ENCODE results near the gene HSFX4. TPM values are rescaled to one million over a fixed set of nuclear protein-coding genes. Genes with fewer than 3 reads are reported as not detected.
"Not testable (repeated sequence)": the region's sequence is repeated elsewhere in the genome, so short reads cannot be mapped to it uniquely, and the experiment has no call there.

Gene HSFX4
- total RNA-seq, 1 donor from 2014 or later = not detected

DNA sequence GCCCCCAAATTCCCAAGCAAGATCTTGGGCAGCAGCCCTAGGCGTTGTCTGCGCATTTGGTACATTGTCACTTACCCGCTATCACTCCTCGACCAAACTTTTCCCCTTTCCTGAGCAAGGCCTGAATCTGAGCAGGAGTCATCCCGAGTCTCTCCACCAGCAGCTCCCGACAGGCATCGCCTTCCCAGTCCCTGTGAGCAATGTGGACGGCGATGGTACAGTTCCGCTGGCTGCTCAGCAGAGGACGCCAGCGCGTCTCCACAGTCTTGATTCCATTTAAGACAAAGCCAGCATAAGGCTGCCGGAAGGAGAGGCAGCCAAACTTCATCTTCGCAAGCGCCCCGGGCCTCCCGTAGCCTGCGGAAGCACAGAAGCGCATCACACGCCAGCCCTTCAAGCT lies 4.2 kb downstream of the HSFX4 start:
- intact Hi-C loops (cut with DNase I); DNase-seq; ATAC-seq (ENCODE audit: poor library complexity): not testable (repeated sequence)

DNA sequence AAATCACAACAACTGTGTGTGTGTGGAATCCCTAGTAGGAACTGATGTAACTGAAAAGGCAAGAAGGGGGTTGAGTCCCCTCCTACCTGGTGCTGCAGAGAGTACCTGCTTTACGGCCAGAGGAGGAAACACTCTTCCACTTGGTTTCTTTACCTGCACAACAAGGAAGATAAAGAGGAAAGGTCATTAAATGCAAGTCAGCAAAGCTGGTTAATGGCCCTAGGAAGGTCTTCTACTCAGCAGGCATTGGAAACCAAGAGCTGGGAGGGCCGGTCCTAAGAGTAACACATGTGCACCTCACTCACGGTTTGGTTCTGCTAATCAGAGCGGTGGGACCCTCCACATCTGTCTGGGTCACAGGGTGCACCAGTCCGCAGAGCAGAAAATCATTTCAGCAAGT lies 8.0 kb downstream of the HSFX4 start:
- DNase-seq; ATAC-seq (ENCODE audit: poor library complexity); intact Hi-C loops (cut with DNase I): not testable (repeated sequence)

DNA sequence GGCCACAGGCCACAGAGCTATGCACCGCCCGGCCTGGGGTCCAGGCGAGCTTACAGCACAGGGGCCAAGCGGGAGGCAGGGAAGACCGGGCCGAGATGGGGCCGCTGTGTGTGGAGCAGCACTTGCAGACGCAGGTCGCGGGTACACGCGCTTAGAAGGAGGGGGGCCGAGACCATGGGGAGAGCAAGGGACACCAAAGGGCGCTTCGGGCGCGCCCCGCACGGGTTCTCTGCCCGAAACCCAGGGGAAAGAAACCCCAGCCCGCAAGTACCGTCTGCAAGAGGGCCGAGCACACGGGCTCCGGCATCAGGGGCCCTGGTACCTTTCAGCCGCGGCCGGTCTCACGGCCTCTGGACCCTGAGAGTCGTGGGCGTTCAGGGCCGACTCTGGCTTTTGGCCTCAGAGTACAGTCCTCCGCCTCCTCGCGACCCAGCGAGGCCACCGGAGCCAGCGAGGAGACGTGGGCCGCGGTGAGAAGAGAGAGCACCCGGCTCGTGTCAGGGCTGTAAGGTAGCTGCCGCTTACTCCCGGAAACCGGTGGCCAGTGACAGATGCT lies 8.6 kb downstream of the HSFX4 start:
- peak; percentile 45 for DNase-seq
- intact Hi-C loops (cut with DNase I) = no loop called here

DNA sequence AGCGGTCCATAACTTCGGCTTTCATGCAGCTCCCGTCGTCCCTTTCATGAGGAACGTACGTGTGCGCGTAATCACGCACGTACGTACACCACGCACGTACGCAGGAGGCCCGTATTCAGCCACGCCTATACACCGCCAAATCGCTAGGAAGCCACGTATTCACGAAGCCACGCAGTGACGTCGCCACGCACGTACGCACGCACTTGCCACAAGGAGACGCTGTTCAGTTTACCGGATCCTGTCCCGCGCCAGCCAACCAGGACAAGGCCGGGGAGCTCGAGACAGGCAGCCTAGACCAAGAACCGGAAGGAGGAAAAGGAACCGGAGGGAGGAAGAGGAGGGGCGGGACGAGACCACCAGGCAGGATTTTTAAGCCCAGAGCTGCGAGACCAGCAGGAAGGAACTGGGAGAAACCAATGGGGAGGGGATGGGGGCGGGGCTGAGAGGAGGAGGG lies 9.1 kb downstream of the HSFX4 start, which contains the start of gene EOLA2:
Gene EOLA2 (minus strand): TSS at position 65 of the 454 bp plus-strand sequence. CDS start 4,617 bp downstream, outside the sequence.
- ATAC-seq (ENCODE audit: poor library complexity) (peak; percentile 69), DNase-seq (peak; percentile 97)
- intact Hi-C loops (cut with DNase I) = no loop called here

More for the DNA sequence above, 8.6 kb downstream of the HSFX4 start:
- no peak for ATAC-seq (ENCODE audit: poor library complexity)

DNA sequence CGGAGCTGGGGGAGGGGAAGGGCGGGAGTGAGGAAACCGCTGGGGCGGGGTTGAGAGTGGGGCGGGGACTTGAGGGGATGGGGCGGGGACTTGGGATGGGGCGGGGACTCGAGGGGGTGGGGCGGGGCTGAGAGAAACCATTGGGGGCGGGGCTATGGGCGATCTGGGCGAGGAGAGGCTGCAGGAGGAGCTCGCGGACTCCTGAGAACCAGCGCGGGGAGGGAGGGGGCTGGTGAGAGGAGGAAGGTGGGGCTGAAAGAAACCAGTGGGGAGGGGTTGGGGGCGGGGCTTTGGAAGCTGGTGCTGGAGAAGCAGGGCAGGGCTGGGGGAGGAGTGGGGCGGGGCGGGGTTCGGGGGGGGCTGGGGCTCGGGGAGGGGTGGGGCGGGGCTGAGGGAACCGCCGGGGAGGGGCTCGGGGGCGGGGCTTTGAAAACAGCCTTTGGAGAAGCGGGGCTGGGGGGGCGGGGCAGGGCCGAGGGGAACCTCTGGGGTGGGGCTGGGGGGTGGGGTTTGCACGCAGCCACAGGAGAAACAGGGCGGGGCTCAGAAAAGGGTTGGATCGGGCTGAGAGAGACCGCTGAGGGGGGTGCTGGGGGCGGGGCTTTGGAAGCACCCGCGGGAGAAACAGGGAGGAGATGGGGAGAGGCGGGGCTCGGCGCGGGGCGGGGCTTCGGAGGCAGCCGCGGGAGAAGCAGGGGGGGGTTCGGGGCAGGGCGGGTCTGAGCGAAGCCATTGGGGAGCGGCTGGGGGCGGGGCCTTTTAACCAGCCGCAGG lies 9.7 kb downstream of the HSFX4 start:
- ATAC-seq (ENCODE audit: poor library complexity) = peak; percentile 38
- intact Hi-C loops (cut with DNase I) = no loop called here

DNA sequence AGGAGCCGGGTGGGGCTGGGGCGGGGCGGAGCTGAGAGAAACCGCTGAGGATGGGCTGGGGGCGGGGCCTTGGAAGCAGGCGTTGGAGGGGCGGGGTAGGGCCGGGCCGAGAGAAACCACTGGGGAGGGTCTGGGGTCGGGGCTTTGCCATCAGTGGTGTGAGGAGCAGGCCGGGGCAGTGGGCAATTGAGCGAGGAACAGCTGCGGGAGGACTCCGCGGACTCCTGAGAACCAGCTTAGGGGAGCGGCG lies 10.2 kb downstream of the HSFX4 start:
- DNase-seq (no peak), ATAC-seq (ENCODE audit: poor library complexity) (peak; percentile 65)
- intact Hi-C loops (cut with DNase I) = no loop called here

More for the DNA sequence above, 9.7 kb downstream of the HSFX4 start:
- peak; percentile 96 for DNase-seq

DNA sequence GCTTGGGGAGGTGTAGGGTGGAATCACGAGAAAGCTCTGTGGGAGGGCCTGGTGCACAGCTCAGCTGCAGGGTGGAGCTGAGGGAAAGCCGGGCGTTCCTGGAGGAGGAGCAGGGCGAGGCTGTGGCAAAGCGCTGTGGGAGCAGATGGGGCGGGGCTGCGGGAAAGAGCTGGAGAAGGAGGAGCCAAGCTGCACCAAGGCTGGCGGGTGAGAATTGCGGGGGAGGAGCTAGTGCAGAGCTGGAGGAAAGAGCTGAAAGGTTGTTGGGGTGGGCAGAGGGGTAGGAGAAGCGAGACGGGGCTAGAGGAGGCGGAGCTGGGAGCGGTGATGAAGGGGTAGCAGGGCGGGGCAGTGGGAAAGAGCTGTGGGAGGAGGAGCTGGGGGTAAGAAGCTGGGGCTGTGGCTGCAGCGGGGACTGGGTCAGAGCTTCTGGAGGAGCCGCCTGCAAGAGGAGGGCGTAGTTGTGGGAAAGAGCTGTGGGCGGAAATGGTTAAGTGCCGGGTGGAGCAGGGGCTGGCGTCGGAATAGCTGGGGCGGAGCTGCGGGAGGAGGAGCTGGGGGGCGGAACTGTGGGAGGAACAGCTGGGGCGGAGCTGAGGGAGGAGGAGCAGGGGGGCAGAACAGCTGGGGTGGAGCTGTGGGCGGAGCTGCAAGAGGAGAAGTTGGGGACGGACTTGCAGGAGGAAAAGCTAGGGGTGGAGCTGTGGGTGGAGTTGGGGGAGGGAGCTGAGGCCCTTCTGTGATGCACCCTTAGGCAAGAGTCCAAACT lies 10.7 kb downstream of the HSFX4 start:
- intact Hi-C loops (cut with DNase I) = no loop called here
- ATAC-seq (ENCODE audit: poor library complexity) (peak; percentile 73), DNase-seq (peak; percentile 96)

DNA sequence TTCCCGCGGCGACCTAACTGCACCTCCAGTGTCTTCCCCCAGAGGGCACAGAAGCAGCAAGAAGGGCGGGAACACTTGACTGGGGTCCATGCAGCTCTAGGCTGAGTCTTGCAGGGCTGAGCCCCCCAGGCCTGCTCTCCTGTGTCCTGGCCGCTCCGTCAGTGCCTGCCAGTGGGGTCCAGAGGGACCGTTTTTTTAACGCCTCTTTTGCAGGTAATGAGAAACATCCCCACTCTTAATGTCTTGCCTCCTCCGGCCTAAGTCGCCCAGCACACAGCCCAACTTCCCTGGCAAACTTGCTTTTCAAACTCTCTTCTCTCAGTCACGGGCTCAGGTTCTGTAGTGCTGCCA lies 11.3 kb downstream of the HSFX4 start:
- DNase-seq; intact Hi-C loops (cut with DNase I); ATAC-seq (ENCODE audit: poor library complexity): not testable (repeated sequence)

DNA sequence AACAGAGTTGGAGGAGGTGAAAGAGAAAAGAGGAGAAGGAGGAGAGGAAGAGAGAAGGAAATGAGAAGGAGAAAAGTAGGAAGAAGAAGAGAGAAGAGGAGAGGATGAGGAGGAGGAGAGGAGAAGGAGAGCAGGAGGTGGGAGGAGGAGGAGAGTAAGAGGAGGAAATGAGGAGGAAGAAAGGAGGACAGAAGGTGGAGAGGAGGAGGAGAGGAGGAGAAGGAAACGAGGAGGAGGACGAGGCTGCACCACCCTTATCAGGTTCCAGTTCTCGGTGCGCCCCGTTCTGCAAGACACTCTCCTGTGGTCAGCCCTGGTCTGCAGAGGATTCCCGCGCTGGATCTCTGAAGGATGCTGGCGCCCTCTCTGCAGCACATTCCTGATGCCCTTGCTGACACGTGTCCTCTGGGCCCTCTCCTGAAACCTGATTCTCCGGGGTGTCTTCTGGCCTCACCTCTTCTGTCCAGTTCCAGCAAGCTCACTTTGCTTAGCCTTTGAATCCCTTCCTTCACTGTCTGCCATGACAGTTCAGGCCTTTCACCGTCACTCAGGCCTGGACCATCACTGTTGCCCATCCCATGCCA lies 15.8 kb downstream of the HSFX4 start:
- ATAC-seq (ENCODE audit: poor library complexity); intact Hi-C loops (cut with DNase I): not testable (repeated sequence)

DNA sequence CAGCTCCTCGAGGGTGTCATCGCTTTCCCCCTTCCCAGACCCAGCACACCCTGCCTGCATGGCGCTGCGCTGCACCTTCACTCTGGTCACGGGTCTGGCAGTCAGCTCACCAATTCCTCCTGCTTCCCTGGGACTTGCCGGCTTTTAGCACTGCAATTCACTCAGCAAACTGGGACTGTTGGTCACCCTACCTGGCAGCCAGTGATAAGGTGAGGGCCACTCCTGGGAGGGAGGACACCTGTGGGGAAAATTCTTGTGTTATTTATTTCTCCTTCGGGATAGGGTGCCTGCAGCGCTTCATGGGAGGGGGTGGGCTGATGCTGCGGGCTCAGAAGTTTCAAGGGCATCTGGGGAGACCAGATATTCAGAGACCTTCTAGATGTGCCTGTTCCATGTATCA lies 16.4 kb downstream of the HSFX4 start:
- intact Hi-C loops (cut with DNase I); ATAC-seq (ENCODE audit: poor library complexity); DNase-seq: not testable (repeated sequence)

More for the DNA sequence above, 15.8 kb downstream of the HSFX4 start:
- not testable (repeated sequence) for DNase-seq

DNA sequence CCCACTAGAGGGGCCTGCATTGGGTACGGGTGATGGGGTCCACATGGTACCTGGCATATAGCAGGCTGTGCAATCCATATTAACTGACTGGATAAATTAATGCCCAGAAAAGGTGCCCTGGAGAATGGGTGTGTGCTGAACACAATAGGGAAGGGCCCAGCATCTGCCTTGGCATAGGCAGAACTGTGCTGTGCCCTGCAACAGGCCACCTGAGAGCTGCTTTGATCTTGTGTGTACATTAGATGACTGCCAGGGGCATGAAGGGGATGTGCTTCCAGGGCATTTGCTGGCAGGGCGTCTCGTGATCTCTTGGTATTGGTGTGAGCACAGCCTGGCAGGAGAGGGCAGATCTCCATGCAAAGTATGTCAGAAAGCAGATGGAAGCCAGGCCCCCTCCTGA lies 17.6 kb downstream of the HSFX4 start:
- DNase-seq; intact Hi-C loops (cut with DNase I); ATAC-seq (ENCODE audit: poor library complexity): not testable (repeated sequence)

DNA sequence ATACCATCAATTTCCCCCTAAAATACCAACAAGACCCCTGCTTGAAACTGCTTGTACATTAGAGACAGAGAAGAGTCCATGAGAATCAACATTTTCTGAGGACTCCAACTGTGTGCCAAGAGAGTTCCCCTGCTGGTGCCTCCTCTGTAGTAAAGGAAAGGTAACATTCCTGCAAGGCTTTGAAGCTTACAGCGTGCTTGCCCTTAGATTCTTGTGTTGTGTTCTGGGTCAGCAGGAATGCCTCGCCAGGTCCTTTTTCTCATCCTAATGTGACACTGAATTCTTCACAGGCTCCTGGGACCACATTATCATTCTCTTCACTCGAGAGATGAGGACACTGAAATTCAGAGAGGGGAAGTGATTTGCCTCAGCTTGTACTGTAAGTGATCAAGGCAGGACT lies 18.6 kb downstream of the HSFX4 start:
- intact Hi-C loops (cut with DNase I) = no loop called here
- DNase-seq (no peak), ATAC-seq (ENCODE audit: poor library complexity) (no peak)

DNA sequence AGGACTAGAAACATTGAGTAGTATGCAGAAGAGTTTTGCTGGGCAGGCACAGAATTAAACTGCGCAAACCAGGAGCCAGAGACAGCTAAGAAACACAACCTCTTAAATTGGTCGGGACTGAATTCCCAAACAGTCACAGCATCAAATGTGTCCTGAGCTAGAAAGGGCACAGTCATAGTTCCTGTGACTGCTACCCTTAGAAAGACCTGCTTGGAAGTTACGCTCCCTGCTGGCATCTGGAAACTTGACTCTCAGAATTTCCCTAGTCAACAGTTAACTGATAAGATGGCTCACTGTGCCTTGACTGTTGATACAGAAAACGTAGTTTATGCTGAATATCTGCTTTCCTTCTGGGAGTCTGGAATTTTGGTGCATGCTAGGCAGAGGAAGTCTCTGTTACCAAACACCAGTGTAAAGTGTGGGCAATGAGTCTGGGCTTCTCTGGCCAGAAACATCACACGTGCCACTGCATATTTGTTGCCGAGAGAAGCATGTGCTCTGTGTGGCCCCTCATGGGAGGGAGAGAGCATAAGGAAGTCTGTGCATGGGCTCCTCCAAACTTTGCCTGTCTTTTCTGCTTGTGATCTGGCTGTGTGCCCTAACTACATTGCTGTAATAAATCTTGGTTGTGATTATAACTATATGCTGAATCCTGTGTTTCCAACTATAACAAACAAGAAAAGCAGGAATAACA lies 20.5 kb downstream of the HSFX4 start:
- ATAC-seq (ENCODE audit: poor library complexity) = no peak
- DNase-seq = no peak
- intact Hi-C loops (cut with DNase I) = no loop called here

DNA sequence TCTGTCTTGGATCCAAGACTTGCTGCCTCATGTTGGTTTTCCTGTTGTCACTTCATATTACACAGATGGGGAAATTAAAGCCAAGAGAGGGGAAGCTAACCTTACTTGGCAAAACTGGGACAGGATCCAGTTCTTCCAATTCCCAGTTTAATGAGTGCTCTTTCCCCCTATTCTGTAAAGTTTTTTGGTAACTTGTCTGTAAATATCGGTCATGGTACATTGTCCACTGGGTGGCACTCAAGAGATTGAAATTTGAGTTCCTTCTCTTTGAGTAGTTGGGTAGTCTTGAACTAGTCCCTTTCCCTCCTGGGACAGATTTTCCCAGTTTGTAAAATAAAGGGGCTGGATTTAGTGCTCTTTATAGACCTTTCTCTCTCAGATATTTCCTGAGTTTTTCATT lies 21.3 kb downstream of the HSFX4 start:
- DNase-seq (no peak), ATAC-seq (ENCODE audit: poor library complexity) (no peak)
- intact Hi-C loops (cut with DNase I) = no loop called here

DNA sequence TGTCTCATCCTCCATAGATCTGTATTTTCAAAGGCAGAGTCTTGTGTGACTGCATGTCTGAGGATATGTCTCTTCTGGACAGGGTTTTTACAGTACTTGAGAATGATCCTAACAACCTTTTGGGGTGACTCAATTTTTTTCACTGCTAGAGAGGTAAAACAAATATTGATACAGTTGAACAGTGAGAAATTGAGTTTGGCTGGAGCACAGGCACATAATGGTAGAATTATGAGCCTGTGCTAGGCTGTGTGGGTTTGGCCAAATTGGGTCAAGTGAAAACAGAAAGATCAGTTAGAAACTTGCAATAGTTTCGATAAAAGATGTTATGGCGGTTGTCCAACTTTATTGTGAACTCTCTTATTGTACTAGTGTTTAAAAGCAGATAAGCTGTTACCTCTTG lies 32.2 kb downstream of the HSFX4 start:
- intact Hi-C loops (cut with DNase I) = loop anchor here (10.0 kb wide), 1 partner anchor 523 kb away; no protein-coding TSS in a partner anchor
- DNase-seq (no peak), ATAC-seq (ENCODE audit: poor library complexity) (no peak)

DNA sequence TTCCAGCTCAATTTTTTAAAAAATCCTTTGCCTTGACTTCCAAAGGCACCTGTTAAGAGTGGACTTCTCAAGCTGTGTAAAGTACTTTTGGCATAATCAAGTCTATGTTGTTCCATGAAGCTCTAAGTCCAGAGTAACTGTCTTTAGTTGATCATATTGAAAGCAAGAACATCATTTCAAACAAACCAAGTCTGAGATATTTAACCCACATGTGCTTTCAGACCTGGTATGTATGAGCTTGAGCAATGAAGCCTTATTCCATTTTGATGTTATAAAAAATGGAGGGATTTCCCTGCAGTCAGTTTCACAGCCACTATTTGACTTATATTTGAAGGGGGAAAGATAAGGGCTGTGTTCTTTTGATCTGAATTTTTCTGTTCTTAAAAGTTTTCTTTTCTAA lies 32.6 kb downstream of the HSFX4 start:
- intact Hi-C loops (cut with DNase I) = loop anchor here (10.0 kb wide), 1 partner anchor 523 kb away; no protein-coding TSS in a partner anchor
- ATAC-seq (ENCODE audit: poor library complexity) (no peak), DNase-seq (no peak)

DNA sequence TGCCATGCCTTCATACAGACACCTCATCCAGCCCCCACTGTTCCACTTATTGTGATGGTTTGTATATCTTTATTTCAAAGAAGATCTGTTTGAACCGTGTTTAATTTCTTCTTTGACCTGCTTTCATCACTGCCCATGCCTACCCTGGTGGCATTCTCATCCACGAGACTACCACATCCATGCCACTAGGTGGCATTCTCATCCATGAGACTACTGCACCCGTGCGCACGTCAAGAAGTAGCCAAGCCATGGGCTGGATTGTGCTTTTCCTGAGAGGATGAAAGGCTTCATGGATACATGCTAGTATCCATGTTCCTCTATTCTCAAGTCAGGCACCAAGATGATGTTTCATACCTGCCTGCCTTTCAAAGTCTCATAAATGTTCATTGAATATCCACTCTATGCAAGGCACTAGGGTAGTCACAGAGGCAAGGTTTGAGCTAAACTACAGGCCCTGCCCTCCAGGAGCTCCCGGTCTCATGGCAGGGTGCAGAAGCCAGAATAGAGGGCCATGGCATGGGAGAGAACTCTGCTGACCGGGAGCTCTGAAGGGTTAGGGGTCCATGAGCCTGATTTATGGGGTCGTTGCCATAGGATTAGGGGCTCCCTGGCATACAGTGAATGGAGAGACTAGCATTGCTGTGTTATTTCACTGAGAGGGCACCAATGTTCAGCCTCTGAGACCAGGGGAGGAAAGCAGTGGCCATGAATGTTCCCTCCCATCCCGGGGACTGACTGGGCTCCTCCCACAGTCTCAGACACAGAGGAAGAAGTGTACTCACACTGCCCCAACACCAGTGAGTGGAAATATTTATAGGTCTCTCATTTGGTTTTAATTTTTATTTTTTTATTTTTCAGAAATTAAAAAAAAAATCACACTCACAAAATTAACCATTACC lies 33.7 kb downstream of the HSFX4 start:
- ATAC-seq (ENCODE audit: poor library complexity) = peak; percentile 81
- DNase-seq = no peak
- intact Hi-C loops (cut with DNase I) = loop anchor here (10.0 kb wide), 1 partner anchor 522 kb away; no protein-coding TSS in a partner anchor
